ENCODE measurements around the gene TRIP10. TPM values are rescaled to one million over a fixed set of nuclear protein-coding genes. Genes with fewer than 3 reads are reported as not detected.
A peak's percentile ranks its signal among the peaks of the same experiment; 100 is the strongest.
"Not testable (repeated sequence)": the region's sequence is repeated elsewhere in the genome, so short reads cannot be mapped to it uniquely, and the experiment has no call there.

The TRIP10 gene
- total RNA-seq, 2 donors from 2014 or later: 49.0 to 68.4 TPM

DNA sequence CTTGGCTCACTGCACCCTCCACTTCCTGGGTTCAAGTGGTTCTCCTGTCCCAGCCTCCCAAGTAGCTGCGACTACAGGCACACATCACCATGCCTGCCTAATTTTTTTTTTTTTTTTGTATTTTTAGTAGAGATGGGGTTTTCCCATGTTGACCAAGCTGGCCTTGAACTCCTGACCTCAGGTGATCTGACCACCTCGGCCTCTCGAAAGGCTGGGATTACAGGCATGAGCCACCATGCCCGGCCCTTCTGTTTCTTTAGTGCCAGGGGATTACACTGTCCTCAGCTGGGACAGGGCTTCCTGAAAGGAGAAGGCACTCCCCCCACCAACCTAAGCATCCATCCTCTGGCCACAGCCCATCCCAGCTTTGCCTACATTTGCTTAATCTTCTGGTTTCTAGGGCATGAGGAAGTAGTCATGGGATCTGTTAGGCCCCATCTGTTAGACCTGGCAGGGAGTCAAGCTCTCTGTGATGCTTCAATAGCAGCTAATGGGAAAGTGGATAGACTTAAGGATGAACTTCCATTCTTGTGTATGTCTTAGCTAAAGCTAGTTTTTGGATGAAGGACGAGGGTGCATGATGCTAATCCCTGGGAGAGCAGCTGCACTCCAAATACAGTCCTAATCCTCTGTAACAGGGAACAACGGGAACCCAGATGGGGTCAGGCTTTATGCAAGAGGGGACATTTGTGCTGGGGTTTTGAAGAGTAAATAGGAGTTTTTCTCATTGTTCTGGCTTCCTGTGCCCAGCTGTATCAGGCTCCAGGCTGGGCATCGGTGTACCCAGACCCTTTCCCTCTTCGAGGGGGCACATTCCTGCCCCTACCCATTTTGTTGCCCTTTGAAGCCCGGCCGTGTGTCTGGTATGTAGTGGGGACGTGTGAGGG, 35.6 kb downstream of the TRIP10 start:
- no peak for DNase-seq
- no peak for ATAC-seq (replicated peaks in 1 of 2)
- Mint-ChIP-seq H3K36me3 (ENCODE audit: insufficient read depth in 2 of 2) (peaks cover 23 to 28% of the 10 kb centered on the region in 2 donors), H3K27ac (peak overlapping the region; percentile 76), H3K4me3 (peak overlapping the region; percentile 63 to 97), H3K27me3 (ENCODE audit: low read depth) (no peaks in the 10 kb centered on the region), H3K9me3 (peaks cover 2 to 15% of the 10 kb centered on the region in 2 donors), H3K4me1 (ENCODE audit: low read depth) (peaks cover 55% of the 10 kb centered on the region)

DNA sequence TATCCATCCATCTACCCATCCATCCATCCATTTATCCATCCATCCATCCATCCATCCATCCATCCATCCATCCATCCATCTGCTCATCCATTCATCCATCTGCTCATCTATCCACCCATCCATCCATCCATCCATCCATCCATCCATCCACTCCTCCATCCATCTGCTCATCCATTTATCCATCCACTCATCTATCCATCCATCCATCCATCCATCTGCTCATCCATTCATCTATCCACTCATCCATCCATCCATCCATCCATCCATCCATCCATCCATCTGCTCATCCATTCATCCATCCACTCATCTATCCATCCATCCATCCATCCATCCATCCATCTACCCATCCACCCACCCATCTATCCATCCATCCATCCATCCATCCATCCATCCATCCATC, 36.6 kb downstream of the TRIP10 start:
- DNase-seq; ATAC-seq (replicated peaks in 1 of 2); H3K27me3 Mint-ChIP-seq (ENCODE audit: low read depth): not testable (repeated sequence)
- Mint-ChIP-seq H3K27ac (peak overlapping the region; percentile 4), H3K4me3 (peak overlapping the region in 1 of 2 donors; percentile 5), H3K9me3 (peaks cover 2 to 15% of the 10 kb centered on the region in 2 donors), H3K36me3 (ENCODE audit: insufficient read depth in 2 of 2) (peaks cover 23 to 35% of the 10 kb centered on the region in 2 donors), H3K4me1 (ENCODE audit: low read depth) (peaks cover 64% of the 10 kb centered on the region)

DNA sequence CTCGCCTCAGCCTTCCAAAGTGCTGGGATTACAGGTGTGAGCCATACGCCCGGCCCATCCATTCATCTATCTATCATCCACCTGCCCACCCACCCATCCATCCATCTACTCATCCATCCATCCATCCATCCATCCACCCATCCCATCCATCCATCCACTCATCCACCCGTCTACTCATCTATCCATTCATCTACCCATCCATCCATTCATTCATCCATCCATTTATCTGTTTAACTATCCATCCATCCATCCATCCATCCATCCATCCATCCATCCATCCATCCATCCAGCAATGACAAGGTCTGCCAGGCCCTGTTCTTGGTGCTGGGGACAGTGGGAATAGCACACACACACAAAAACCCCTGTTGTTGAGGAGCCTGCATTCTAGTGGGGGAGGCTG, 37.5 kb downstream of the TRIP10 start:
- no peak overlapping the region for H3K27ac Mint-ChIP-seq
- H3K9me3 Mint-ChIP-seq: peaks cover 2 to 12% of the 10 kb centered on the region in 2 donors
- H3K36me3 Mint-ChIP-seq (ENCODE audit: insufficient read depth in 2 of 2): peaks cover 23 to 43% of the 10 kb centered on the region in 2 donors
- no peak overlapping the region for H3K4me3 Mint-ChIP-seq
- H3K27me3 Mint-ChIP-seq (ENCODE audit: low read depth): no peaks in the 10 kb centered on the region
- no peak for ATAC-seq (replicated peaks in 1 of 2)
- H3K4me1 Mint-ChIP-seq (ENCODE audit: low read depth): peaks cover 67% of the 10 kb centered on the region
- DNase-seq: no peak

DNA sequence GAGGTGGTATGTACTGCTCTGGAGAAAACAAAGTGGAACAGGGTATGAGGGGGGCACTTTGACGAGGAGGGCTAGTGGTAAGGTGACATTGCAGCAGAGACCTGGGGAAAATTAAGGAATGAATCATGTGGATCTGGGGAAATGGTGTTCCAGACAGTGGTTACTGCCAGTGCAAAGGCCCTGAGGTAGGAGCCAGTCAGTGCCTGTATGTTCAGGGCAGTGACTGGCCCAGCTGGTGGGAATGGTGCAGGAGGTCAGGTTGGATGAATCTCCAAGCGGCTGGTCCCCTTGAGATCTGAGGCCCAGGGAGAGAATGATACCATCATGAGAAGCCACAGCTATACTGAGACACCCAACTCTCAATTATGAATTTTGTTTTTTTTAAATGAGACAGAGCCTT, 38.0 kb downstream of the TRIP10 start:
- H3K27ac Mint-ChIP-seq: no peak overlapping the region
- no peak for DNase-seq
- H3K9me3 Mint-ChIP-seq: peaks cover 2 to 12% of the 10 kb centered on the region in 2 donors
- peaks cover 23 to 43% of the 10 kb centered on the region in 2 donors for H3K36me3 Mint-ChIP-seq (ENCODE audit: insufficient read depth in 2 of 2)
- peaks cover 67% of the 10 kb centered on the region for H3K4me1 Mint-ChIP-seq (ENCODE audit: low read depth)
- no peak overlapping the region for H3K4me3 Mint-ChIP-seq
- H3K27me3 Mint-ChIP-seq (ENCODE audit: low read depth): no peaks in the 10 kb centered on the region
- no peak for ATAC-seq (replicated peaks in 1 of 2)

DNA sequence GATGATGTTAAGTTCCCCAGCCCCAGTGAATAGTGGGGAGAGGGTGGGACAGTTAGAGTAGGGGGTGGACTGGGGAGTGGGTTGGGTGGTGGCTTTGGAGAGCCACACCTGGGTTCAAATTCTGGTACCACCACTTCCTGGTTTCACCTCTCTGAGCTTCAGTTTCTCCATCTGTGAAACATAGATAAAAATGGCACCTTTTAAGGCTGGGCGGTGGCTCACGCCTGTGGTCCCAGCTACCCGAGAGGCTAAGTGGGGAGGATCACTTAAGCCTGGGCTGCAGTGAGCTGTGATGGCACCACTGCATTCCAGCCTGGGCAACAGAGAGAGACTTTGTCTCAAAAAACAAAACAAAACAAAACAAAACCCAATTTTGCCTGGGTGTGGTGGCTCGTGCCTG, 38.9 kb downstream of the TRIP10 start:
- H3K4me1 Mint-ChIP-seq (ENCODE audit: low read depth): peaks cover 73% of the 10 kb centered on the region
- peaks cover 2 to 12% of the 10 kb centered on the region in 2 donors for H3K9me3 Mint-ChIP-seq
- ATAC-seq (replicated peaks in 1 of 2) (no peak), DNase-seq (no peak)
- no peaks in the 10 kb centered on the region for H3K27me3 Mint-ChIP-seq (ENCODE audit: low read depth)
- H3K4me3 Mint-ChIP-seq: peak overlapping the region; percentile 0 to 37
- H3K27ac Mint-ChIP-seq: peak overlapping the region; percentile 6
- peaks cover 23 to 43% of the 10 kb centered on the region in 2 donors for H3K36me3 Mint-ChIP-seq (ENCODE audit: insufficient read depth in 2 of 2)

DNA sequence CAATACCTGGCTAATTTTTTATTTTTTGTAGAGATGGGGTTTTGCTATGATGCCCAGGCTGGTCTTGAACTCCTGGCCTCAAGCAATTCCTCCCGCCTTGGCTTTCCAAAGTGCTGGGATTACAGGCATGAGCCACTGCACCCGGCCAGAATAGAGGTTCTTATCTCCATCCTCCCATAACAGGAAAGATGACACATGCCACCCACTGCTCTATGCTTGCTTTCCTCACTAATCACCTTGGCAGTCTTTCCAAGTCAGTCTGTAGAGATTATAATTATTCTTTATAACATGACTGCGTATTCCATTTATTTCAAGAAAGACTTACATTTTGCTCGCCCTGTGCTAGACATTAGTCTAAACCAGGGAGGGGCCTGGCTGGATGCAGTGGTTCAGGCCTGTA, 39.7 kb downstream of the TRIP10 start:
- no peak overlapping the region for H3K27ac Mint-ChIP-seq
- peaks cover 2 to 12% of the 10 kb centered on the region in 2 donors for H3K9me3 Mint-ChIP-seq
- H3K27me3 Mint-ChIP-seq (ENCODE audit: low read depth): no peaks in the 10 kb centered on the region
- peaks cover 68% of the 10 kb centered on the region for H3K4me1 Mint-ChIP-seq (ENCODE audit: low read depth)
- peaks cover 19 to 41% of the 10 kb centered on the region in 2 donors for H3K36me3 Mint-ChIP-seq (ENCODE audit: insufficient read depth in 2 of 2)
- ATAC-seq (replicated peaks in 1 of 2) (peak in 1 of 2 donors; percentile 26), DNase-seq (no peak)
- no peak overlapping the region for H3K4me3 Mint-ChIP-seq

DNA sequence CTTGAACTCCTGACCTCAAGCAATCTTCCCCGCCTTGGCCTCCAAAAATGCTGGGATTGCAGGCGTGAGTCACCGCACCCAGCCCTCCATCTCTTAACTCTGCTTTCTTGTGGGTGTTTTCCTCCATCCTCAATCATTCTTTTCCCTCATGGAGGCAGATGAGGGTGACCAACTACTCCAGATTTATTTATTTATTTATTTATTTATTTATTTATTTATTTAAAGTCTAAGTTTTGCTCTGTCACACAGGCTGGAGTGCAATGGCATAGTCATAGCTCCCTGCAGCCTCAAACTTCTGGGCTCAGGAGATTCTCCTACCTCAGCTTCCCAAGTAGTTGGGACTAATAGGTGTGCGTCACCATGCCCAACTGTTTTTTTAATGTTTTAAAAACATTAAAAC, 47.9 kb downstream of the TRIP10 start:
- no peak for ATAC-seq (replicated peaks in 1 of 2)
- peaks cover 64% of the 10 kb centered on the region for H3K4me1 Mint-ChIP-seq (ENCODE audit: low read depth)
- no peaks in the 10 kb centered on the region for H3K9me3 Mint-ChIP-seq
- H3K27ac Mint-ChIP-seq: no peak overlapping the region
- no peaks in the 10 kb centered on the region for H3K27me3 Mint-ChIP-seq (ENCODE audit: low read depth)
- H3K36me3 Mint-ChIP-seq (ENCODE audit: insufficient read depth in 2 of 2): peaks cover 20 to 29% of the 10 kb centered on the region in 2 donors
- no peak for DNase-seq
- no peak overlapping the region for H3K4me3 Mint-ChIP-seq

DNA sequence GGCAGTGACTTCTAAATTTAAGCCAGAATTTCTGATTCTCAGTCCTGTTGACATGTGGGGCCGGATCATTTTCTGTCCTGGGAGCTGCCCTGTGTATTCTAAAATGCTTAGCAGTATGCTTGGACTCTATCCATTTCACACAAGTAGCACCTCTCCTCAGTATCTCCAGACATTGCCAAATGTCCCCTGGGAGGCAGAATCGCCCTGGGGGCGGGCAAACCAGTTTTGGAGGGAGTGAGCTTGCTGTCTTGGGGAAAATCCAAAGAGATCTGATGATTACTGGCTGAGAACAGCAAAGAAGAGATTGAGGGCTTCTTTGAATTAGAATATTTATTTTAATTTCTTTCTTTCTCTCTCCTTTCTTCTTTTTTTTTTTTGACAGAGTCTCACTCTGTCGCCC, 49.4 kb downstream of the TRIP10 start:
- ATAC-seq (replicated peaks in 1 of 2) (no peak), DNase-seq (no peak)
- Mint-ChIP-seq H3K27me3 (ENCODE audit: low read depth) (no peaks in the 10 kb centered on the region), H3K9me3 (no peaks in the 10 kb centered on the region), H3K4me1 (ENCODE audit: low read depth) (peaks cover 65% of the 10 kb centered on the region), H3K36me3 (ENCODE audit: insufficient read depth in 2 of 2) (peaks cover 22 to 38% of the 10 kb centered on the region in 2 donors), H3K4me3 (no peak overlapping the region), H3K27ac (no peak overlapping the region)

DNA sequence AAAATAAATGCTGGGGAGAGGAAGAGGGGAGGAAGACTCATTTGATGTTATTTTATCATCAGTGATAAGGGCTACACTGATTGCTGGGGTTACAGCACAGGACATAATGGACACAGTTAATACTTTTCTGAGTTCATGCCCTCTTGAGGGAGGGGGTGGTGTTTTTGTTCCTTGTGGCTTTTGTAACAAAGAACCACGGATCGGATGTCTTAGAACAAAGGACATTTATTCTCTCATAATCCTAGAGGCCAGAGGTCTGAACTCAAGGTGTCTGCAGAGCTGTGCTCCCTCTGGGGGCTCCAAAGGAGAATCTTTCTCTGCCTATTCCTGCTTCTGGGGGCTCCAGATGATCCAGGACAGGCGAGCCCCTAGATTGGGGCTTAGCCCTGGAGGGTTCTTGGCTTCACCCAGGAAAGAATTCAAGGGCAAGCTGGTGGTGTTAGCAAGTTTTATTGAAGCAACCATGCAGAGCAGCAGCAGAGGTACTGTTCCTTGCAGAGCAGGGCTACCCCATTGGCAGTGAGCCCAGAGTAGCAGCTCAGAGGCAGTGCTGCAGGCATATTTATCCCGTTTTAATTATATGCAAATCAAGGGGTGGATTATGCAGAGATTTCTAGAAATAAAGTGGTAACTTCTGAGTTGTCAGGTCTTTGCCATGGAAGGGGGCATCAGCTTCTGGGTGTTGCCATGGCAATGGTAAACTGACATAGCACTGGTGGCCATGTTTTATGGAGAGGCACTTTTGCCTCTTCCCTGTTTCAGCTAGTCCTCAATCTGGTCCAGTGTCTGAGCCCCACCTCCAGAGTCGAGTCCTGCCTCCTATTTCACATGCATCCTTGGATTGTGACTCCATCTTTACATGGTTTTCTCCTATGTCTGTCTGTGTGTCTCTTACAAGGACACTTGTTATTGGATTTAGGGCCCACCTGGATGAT, 51.0 kb downstream of the TRIP10 start:
- no peak for ATAC-seq (replicated peaks in 1 of 2)
- Mint-ChIP-seq H3K9me3 (peaks cover 4% of the 10 kb centered on the region in 2 donors), H3K27ac (peak overlapping the region; percentile 26), H3K36me3 (ENCODE audit: insufficient read depth in 2 of 2) (peaks cover 22 to 42% of the 10 kb centered on the region in 2 donors), H3K4me1 (ENCODE audit: low read depth) (peaks cover 69% of the 10 kb centered on the region), H3K4me3 (no peak overlapping the region), H3K27me3 (ENCODE audit: low read depth) (no peaks in the 10 kb centered on the region)
- no peak for DNase-seq

DNA sequence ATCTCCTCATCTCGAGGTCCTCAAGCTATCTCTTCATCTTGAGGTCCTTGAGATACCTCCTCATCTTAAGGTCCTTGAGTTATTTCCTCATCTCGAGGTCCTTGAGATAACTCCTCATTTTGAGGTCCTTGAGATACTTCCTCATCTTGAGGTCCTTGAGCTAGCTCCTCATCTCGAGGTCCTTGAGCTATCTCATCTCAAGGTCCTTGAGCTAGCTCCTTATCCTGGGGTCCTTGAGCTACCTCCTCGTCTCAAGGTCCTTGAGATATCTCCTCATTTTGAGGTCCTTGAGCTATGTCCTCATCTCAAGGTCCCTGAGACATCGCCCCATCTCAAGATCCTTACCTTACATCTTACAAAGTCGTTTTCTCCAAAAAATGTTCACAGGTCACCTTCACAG, 51.8 kb downstream of the TRIP10 start:
- H3K9me3 Mint-ChIP-seq: peaks cover 4% of the 10 kb centered on the region in 2 donors
- DNase-seq: no peak
- H3K27ac Mint-ChIP-seq: peak overlapping the region; percentile 26
- ATAC-seq (replicated peaks in 1 of 2): no peak
- peaks cover 70% of the 10 kb centered on the region for H3K4me1 Mint-ChIP-seq (ENCODE audit: low read depth)
- H3K36me3 Mint-ChIP-seq (ENCODE audit: insufficient read depth in 2 of 2): peaks cover 24 to 43% of the 10 kb centered on the region in 2 donors
- no peak overlapping the region for H3K4me3 Mint-ChIP-seq
- no peaks in the 10 kb centered on the region for H3K27me3 Mint-ChIP-seq (ENCODE audit: low read depth)

DNA sequence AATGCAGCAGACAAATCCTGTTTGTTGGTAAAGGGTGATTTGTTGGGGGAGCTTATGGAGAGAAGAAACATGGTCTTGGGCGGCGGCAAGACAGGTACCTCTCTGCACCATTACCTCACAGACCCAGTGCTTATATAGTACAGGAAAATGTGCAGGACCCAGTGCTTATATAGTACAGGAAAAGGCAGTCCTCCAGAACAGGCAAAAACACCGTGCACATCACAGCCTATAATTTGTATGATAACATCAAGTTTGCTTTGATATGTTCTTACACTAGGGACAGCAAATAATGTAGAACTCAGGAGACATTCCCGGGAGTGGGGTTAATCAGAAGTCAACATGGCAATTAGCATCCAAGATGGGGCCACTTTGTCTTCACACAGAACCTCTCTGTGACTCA, 53.9 kb downstream of the TRIP10 start:
- Mint-ChIP-seq H3K4me3 (no peak overlapping the region), H3K27ac (peak overlapping the region; percentile 68), H3K36me3 (ENCODE audit: insufficient read depth in 2 of 2) (peaks cover 21 to 47% of the 10 kb centered on the region in 2 donors), H3K27me3 (ENCODE audit: low read depth) (no peaks in the 10 kb centered on the region), H3K4me1 (ENCODE audit: low read depth) (peaks cover 83% of the 10 kb centered on the region), H3K9me3 (peaks cover 4% of the 10 kb centered on the region in 2 donors)
- ATAC-seq (replicated peaks in 1 of 2) (no peak), DNase-seq (no peak)

DNA sequence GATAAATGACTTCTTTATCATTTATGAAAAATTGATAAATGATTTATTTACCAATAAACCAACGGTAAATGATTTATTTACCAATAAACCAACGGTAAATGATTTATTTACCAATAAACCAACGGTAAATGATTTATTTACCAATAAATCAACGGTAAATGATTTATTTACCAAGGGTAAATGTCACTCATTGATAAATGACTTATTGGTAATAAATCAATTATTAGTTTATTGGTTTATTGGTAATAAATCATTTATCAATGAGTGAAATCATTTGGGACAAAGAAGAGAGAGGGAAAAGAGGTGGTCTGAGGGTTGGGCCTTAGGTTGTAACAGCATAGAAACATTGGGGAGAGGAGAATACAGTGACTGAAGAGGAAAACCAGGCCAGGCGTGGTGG, 54.5 kb downstream of the TRIP10 start:
- Mint-ChIP-seq H3K4me3 (no peak overlapping the region), H3K9me3 (peaks cover 4% of the 10 kb centered on the region in 2 donors), H3K36me3 (ENCODE audit: insufficient read depth in 2 of 2) (peaks cover 21 to 47% of the 10 kb centered on the region in 2 donors), H3K27me3 (ENCODE audit: low read depth) (no peaks in the 10 kb centered on the region), H3K4me1 (ENCODE audit: low read depth) (peaks cover 77% of the 10 kb centered on the region), H3K27ac (peak overlapping the region; percentile 1)
- ATAC-seq (replicated peaks in 1 of 2) (no peak), DNase-seq (no peak)

Measured in activated T-cell treated with anti-CD3 and anti-CD28 coated beads, Interleukin-2, amount 50 U/mL, for 72 hours (primary cell).